Measurements from ENCODE around the gene DNAI1.

The DNAI1 gene

DNA sequence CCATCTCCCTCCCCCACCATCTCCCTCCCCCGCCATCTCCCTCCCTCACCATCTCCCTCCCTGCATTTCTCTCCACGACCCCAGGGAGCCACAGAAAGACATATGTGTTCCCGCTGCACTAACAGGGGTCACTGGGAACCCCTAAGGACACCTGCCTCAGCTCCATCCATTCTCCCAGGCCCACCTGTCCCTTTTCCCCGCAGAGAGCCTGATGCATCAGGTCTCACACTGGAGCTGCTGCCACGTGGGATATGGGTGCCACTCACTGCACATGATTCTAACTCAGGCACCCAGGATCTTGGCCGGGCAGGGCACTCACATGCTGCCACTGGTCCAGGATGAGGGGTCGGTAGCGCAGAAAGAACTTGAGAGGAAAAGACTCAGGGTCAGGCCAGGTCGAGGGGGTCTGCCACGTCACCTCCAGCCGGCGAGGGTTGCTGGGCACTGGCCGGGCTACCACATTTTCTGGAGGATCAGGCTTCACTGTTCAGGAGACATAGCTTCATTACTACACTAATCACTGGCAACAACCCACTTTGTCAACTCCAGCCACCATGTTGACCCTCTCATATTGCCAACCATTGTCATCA lies 97.4 kb downstream of the DNAI1 start:
- Histone ChIP-seq H3K4me1 (ENCODE audit: insufficient read depth, low read length) (peaks cover 9% of the 10 kb centered on the region; the same call in 1 of the 2 replicates), H3K36me3 (ENCODE audit: insufficient read depth, low read depth, low read length) (no peaks in the 10 kb centered on the region), H3K9me3 (ENCODE audit: insufficient read depth, low read depth, low read length) (no peaks in the 10 kb centered on the region), H3K27ac (ENCODE audit: low read length) (no peak overlapping the region), H3K27me3 (ENCODE audit: insufficient read depth, low read length) (no peaks in the 10 kb centered on the region), H3K4me3 (ENCODE audit: low read length) (no peak overlapping the region), H3K9ac (ENCODE audit: low read depth, low read length) (no peak overlapping the region)

DNA sequence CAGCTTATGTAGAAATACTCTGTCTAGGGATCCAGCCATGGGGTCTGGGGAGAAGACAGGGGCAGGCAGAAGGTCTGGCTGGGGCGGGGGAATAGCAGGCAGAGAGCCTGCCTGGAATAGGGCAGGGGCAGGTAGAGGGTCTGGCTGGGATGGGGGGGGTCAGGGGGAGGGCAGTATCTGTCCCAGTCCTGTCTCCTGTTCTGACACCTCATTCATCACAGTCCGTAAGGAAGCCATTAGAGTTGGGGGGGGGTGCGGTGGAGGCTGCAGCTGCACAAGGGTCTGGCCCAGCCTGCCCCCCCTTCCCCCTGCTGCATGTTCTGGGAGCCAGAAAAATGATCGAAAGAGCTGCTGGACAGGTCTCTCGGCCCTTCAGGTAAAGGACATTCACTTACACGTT lies 98.3 kb downstream of the DNAI1 start:
- H3K4me1 ChIP-seq (ENCODE audit: insufficient read depth, low read length), result peaks cover 9% of the 10 kb centered on the region; the same call in 1 of the 2 replicates

DNA sequence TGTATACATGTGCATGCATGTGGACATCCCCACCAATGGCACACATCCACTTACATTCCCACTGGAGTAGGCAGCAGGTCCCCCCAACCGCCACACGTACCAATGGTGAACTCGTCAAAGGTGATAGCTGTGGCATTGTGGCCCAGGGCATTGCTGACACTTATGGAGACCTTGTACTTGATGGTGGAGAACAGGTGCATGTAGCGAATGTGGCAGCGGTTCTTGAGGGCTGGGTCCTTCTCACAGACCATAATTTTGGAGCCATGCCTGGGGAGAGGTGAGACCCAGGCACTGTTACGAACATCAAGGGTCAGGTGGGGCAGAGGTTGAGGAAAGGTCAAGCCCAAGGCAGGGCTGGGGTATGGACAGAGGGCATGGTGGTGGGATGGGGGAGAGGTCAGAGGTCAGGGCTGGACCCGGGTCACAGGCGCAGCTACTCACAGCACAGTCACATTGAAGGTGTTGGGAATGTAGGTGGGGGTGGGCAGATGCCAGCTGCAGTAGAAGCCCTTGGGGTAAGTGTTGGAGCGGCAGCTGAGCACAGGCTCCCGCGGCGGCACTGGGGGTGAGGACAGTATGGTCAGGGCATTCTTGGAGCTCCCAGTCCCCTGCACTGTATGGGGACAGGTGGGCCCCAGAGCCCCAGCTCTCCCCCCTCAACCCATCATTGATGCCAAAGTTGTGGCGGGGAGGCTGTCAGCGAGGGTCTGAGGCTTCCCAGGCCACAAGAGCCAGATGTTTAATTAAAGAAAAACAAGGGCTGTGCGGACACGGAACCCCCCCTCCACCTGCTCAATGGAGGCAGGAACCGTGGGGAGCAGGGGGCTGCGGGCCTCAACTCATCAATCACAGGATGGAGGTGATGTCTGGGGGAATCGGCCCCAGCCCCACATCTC lies 99.1 kb downstream of the DNAI1 start:
- Histone ChIP-seq H3K4me1 (ENCODE audit: insufficient read depth, low read length) (peaks cover 9% of the 10 kb centered on the region; the same call in 1 of the 2 replicates), H3K9ac (ENCODE audit: low read depth, low read length) (no peak overlapping the region), H3K9me3 (ENCODE audit: insufficient read depth, low read depth, low read length) (no peaks in the 10 kb centered on the region), H3K27ac (ENCODE audit: low read length) (no peak overlapping the region), H3K27me3 (ENCODE audit: insufficient read depth, low read length) (no peaks in the 10 kb centered on the region), H3K4me3 (ENCODE audit: low read length) (no peak overlapping the region), H3K36me3 (ENCODE audit: insufficient read depth, low read depth, low read length) (no peaks in the 10 kb centered on the region)

More for the DNA sequence above, 98.3 kb downstream of the DNAI1 start:
- Histone ChIP-seq H3K9ac (ENCODE audit: low read depth, low read length) (no peak overlapping the region), H3K27ac (ENCODE audit: low read length) (no peak overlapping the region), H3K27me3 (ENCODE audit: insufficient read depth, low read length) (no peaks in the 10 kb centered on the region), H3K36me3 (ENCODE audit: insufficient read depth, low read depth, low read length) (no peaks in the 10 kb centered on the region), H3K4me3 (ENCODE audit: low read length) (no peak overlapping the region), H3K9me3 (ENCODE audit: insufficient read depth, low read depth, low read length) (no peaks in the 10 kb centered on the region)

DNA sequence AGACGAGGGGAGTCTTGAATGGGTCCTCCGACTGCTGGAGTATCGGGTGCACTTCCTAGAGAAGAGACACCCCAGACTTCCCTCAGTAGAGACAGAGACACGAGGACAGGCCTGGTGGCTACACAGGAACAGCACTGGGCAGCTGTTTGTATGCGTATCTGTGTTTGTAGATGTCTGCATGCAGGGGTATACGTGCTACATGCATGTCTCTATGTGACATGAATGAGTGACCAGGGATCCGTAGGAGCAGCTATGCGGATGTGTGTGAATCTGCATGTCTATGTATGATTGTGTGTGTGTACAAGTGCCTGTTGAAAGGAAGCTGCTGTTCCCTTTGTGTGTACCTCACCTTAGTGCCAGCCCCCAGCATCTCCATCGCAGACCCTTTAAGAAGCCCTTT lies 99.8 kb downstream of the DNAI1 start:
- Histone ChIP-seq H3K4me3 (ENCODE audit: low read length) (no peak overlapping the region), H3K9ac (ENCODE audit: low read depth, low read length) (no peak overlapping the region), H3K9me3 (ENCODE audit: insufficient read depth, low read depth, low read length) (no peaks in the 10 kb centered on the region), H3K4me1 (ENCODE audit: insufficient read depth, low read length) (peaks cover 9% of the 10 kb centered on the region; the same call in 1 of the 2 replicates), H3K27me3 (ENCODE audit: insufficient read depth, low read length) (no peaks in the 10 kb centered on the region; the same call in 1 of the 2 replicates), H3K36me3 (ENCODE audit: insufficient read depth, low read depth, low read length) (no peaks in the 10 kb centered on the region), H3K27ac (ENCODE audit: low read length) (no peak overlapping the region)

DNA sequence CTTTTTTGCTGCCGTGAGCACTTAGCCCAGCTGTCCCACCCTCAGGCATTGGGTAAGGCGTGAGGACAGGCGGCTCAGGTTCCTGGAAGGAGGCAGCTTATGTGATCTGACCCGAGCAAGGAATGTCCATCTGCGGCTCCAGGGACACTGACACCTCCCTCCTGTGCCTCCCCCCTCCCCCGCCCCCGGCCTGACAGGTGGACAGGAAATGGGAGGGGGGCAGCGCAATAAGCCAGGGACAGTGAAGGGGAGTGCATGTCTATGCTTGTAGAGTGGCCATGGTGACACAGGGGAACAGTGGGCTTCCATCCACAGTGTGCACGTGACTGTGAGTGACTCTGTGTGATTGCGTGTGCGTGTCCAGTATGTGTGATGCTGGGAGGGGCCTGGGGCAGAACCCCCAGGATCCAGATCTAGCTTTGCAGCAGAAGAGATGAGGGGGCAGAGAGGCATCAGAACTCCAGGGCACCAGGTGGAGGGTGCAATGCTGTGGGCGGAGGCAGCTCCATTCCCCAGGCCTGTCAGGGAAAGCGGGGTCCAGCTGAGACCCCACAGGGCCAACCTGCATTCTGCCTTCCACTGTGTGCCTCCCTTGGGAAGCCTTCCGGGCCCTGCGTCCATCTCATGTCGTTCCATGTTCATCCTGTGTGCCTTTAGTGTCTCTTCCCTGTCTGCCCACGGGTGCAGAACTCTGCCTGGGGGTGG lies 100.5 kb downstream of the DNAI1 start:
- Histone ChIP-seq H3K36me3 (ENCODE audit: insufficient read depth, low read depth, low read length) (no peaks in the 10 kb centered on the region), H3K4me1 (ENCODE audit: insufficient read depth, low read length) (peaks cover 9% of the 10 kb centered on the region; the same call in 1 of the 2 replicates), H3K27ac (ENCODE audit: low read length) (no peak overlapping the region), H3K27me3 (ENCODE audit: insufficient read depth, low read length) (no peaks in the 10 kb centered on the region; the same call in 1 of the 2 replicates), H3K9ac (ENCODE audit: low read depth, low read length) (no peak overlapping the region), H3K9me3 (ENCODE audit: insufficient read depth, low read depth, low read length) (no peaks in the 10 kb centered on the region), H3K4me3 (ENCODE audit: low read length) (no peak overlapping the region)

DNA sequence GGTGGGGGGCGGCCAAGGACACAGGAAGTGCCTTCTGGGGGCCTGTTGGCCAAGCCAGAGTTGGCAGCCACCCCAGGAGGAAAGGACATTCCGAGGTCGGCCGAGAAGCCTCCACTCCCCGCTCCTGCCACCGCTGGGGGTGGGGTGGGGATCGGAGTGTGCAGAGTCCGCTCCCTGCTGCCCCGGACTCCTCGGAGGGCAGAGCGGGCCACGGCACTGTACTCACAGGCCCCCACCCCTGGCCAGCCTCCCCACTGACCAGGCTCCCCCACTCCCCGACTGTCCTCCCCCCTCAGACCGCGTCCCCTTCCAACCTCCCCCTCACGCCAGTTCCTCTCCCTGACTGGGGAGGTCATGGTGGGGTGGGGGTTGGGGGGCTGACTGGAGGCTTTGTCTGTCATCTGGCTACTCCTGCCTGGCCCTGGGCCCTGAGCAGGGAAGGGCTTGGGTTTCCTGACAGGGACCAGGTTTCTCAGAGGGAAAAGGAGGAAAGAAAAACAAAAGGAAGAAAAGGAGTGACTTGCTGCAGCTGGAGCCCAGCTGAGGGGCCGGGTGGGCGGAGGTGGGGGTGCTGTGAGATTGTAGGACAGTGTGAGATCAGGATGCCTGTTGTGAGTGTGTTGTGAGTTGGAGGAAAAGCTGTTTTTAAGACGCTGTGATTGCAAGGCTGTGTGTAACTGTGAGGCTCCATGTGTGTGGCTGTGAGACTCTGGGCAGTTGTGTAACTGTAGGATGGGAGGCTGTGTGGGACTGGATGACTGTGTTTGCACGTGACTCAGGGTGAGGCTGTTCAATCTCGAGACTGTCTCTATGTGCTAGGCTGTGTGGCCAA lies 101.2 kb downstream of the DNAI1 start:
- H3K36me3 ChIP-seq (ENCODE audit: insufficient read depth, low read depth, low read length), result no peaks in the 10 kb centered on the region
- H3K27ac ChIP-seq (ENCODE audit: low read length), result no peak overlapping the region
- no peak overlapping the region for H3K9ac ChIP-seq (ENCODE audit: low read depth, low read length)
- no peaks in the 10 kb centered on the region; the same call in 1 of the 2 replicates for H3K27me3 ChIP-seq (ENCODE audit: insufficient read depth, low read length)
- no peak overlapping the region; the same call in 1 of the 2 replicates for H3K4me3 ChIP-seq (ENCODE audit: low read length)
- H3K9me3 ChIP-seq (ENCODE audit: insufficient read depth, low read depth, low read length), result no peaks in the 10 kb centered on the region
- H3K4me1 ChIP-seq (ENCODE audit: insufficient read depth, low read length), result peaks cover 6% of the 10 kb centered on the region; the same call in 1 of the 2 replicates

DNA sequence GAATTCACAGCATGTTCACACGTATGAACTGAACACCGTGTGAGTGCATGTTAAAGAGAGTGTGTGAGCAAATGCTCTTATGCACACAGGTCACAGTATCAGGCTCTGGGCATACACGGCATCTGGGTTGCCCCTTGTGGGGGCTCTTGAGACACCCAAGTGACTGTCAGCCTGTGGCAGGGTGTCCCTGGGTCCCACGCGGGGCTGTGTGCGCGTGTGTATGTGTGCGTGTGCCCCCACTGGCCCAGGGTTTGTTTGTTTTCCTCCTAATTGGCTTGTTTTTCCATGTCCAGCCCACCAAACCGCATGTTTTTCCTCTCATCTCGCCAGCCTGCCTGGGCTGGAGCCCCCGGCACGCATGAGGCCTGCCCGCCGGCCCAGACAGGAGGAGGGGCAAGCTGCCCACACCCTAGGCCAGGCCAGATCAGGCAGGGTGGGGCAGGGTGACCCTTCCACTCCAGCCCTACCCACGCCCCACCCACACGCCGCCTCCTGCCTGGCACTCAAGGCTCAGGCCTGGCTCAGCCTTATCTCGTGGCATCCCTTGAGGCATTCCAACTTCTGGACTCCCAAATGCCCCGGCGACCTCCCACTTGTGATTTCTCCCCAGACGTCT lies 102.1 kb downstream of the DNAI1 start:
- Histone ChIP-seq H3K36me3 (ENCODE audit: insufficient read depth, low read depth, low read length) (no peaks in the 10 kb centered on the region), H3K4me3 (ENCODE audit: low read length) (no peak overlapping the region), H3K4me1 (ENCODE audit: insufficient read depth, low read length) (no peaks in the 10 kb centered on the region; the same call in 1 of the 2 replicates), H3K27ac (ENCODE audit: low read length) (no peak overlapping the region), H3K9me3 (ENCODE audit: insufficient read depth, low read depth, low read length) (no peaks in the 10 kb centered on the region), H3K9ac (ENCODE audit: low read depth, low read length) (no peak overlapping the region), H3K27me3 (ENCODE audit: insufficient read depth, low read length) (no peaks in the 10 kb centered on the region; the same call in 1 of the 2 replicates)

DNA sequence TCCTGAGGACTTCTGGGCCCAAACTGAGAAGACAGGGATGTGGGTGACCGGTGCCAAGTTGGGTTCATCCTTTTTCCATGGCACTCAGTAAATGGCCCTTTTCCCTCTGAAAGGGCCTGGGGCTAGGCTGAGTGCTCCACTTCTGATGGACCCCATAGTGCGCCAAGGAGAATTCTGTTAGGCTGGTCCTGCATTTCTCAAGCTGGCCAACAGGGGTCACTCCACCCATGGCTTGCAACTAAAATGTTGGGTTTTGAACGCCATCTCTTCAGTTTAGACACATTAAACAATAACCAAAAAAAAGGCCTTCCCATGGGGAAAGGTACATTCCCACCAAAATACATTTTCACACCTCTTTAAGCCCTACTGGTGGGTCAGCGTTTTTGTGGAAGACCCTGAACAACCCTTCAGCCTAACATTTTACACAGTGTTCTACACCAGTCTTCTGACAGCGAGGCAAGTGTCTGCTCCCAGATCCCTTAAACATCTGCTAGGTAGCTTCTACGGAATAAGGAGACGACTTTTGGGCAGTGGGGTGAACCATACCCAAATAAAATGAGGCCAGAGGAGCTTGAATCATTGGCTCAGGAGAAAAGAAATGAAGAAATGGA lies 103.6 kb downstream of the DNAI1 start:
- no peaks in the 10 kb centered on the region; the same call in 1 of the 2 replicates for H3K27me3 ChIP-seq (ENCODE audit: insufficient read depth, low read length)
- no peaks in the 10 kb centered on the region for H3K9me3 ChIP-seq (ENCODE audit: insufficient read depth, low read depth, low read length)
- no peak overlapping the region for H3K27ac ChIP-seq (ENCODE audit: low read length)
- H3K36me3 ChIP-seq (ENCODE audit: insufficient read depth, low read depth, low read length), result no peaks in the 10 kb centered on the region
- H3K4me1 ChIP-seq (ENCODE audit: insufficient read depth, low read length), result no peaks in the 10 kb centered on the region; the same call in 1 of the 2 replicates
- H3K4me3 ChIP-seq (ENCODE audit: low read length), result no peak overlapping the region
- no peak overlapping the region for H3K9ac ChIP-seq (ENCODE audit: low read depth, low read length)

DNA sequence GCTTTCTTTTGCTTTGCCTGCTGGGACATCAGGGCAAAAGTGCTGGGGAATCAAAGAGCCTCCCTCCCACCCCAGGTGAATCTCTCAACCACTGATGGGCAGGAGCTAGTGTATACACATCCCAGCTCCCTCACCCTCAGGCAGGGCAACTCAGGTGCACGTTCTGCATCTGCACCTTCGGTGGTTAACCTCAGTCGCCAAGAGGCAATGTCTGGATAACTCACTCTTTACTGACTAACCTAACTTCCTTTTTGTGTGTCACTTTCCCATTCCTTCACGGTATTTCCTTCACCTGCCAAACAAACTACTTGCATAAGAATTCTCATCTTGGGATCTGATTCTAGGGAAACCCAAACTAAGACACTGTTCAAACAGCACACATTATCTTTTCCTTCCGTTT lies 104.7 kb downstream of the DNAI1 start:
- Histone ChIP-seq H3K9ac (ENCODE audit: low read depth, low read length) (no peak overlapping the region), H3K4me3 (ENCODE audit: low read length) (no peak overlapping the region), H3K27ac (ENCODE audit: low read length) (no peak overlapping the region), H3K4me1 (ENCODE audit: insufficient read depth, low read length) (no peaks in the 10 kb centered on the region; the same call in 1 of the 2 replicates), H3K36me3 (ENCODE audit: insufficient read depth, low read depth, low read length) (no peaks in the 10 kb centered on the region), H3K9me3 (ENCODE audit: insufficient read depth, low read depth, low read length) (no peaks in the 10 kb centered on the region), H3K27me3 (ENCODE audit: insufficient read depth, low read length) (no peaks in the 10 kb centered on the region; the same call in 1 of the 2 replicates)

DNA sequence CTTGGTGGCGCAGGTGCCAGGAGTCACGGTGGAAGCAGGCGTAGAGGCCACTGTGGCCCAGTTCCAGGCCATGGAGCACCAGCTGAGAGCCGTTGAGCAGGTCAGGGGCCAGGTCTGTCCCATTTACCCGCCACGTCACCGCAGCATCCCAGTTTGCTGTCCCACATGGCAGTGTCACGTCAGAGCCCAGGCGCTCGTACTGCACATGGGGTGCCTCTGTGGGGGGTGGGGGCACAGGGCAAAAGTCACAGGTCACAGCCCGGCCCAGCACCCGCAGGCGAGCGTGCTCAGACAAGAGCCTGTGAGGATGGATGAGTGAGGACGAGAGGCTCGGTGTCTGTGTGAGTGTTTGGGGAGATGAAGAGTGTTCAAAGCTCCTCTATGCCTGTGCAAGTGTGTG lies 106.0 kb downstream of the DNAI1 start:
- H3K4me3 ChIP-seq (ENCODE audit: low read length), result no peak overlapping the region
- no peaks in the 10 kb centered on the region for H3K36me3 ChIP-seq (ENCODE audit: insufficient read depth, low read depth, low read length)
- H3K27ac ChIP-seq (ENCODE audit: low read length), result no peak overlapping the region
- H3K4me1 ChIP-seq (ENCODE audit: insufficient read depth, low read length), result no peaks in the 10 kb centered on the region; the same call in 1 of the 2 replicates
- H3K9ac ChIP-seq (ENCODE audit: low read depth, low read length), result no peak overlapping the region
- no peaks in the 10 kb centered on the region; the same call in 1 of the 2 replicates for H3K27me3 ChIP-seq (ENCODE audit: insufficient read depth, low read length)
- H3K9me3 ChIP-seq (ENCODE audit: insufficient read depth, low read depth, low read length), result no peaks in the 10 kb centered on the region
